CD14-positive monocyte (primary cell): ENCODE measurements around the gene ZFYVE21. TPM values are rescaled to one million over a fixed set of nuclear protein-coding genes. Genes with fewer than 3 reads are reported as not detected.

Experiments
- DNase-seq, 3 donors: peaks; one replicate each; pipeline ENCODE4 v3.0.0-alpha.2; 2011 to 2022
- H2AFZ ChIP-seq: 2 replicates; pipeline ENCODE4 v1.6.0; 2012; ENCODE audit warnings: mild to moderate bottlenecking, low read depth, low read length, inconsistent platforms; ENCODE audit not compliant: insufficient read depth, poor library complexity, severe bottlenecking
- H3K27ac ChIP-seq, 2 donors: 1 replicate in 1 of 2; 2 replicates in 1 of 2; pipeline ENCODE4 v1.5.1; 2012 to 2013; ENCODE audit warnings: low read length in 2 of 2, control low read depth in 1 of 2, inconsistent platforms in 1 of 2, low read depth in 1 of 2, mild to moderate bottlenecking in 1 of 2
- H3K27me3 ChIP-seq, 2 donors: one replicate each; pipeline versions ENCODE4 v1.6.0 to v1.6.1; 2011 to 2013; ENCODE audit warnings: low read length in 2 of 2; ENCODE audit not compliant: control insufficient read depth in 2 of 2, insufficient read depth in 2 of 2
- H3K36me3 ChIP-seq, 2 donors: replicated peaks in 1 of 2; 1 replicate in 1 of 2; 2 replicates in 1 of 2; pipeline versions ENCODE4 v1.5.1 to v1.6.1; 2012 to 2013; ENCODE audit warnings: low read length in 2 of 2, control low read depth in 1 of 2, inconsistent platforms in 1 of 2, mild to moderate bottlenecking in 1 of 2; ENCODE audit not compliant: insufficient read depth in 2 of 2, control insufficient read depth in 1 of 2
- H3K4me1 ChIP-seq, 2 donors: 1 replicate in 1 of 2; 2 replicates in 1 of 2; pipeline versions ENCODE4 v1.5.1 to v1.6.1; 2012 to 2013; ENCODE audit warnings: low read length in 2 of 2, control low read depth in 1 of 2, inconsistent platforms in 1 of 2, mild to moderate bottlenecking in 1 of 2, moderate library complexity in 1 of 2; ENCODE audit not compliant: insufficient read depth in 2 of 2, control insufficient read depth in 1 of 2
- H3K4me2 ChIP-seq: replicated peaks from 2 replicates; pipeline ENCODE3; 2012; ENCODE audit warnings: low read length, moderate library complexity, mild to moderate bottlenecking; ENCODE audit not compliant: poor library complexity, severe bottlenecking; ENCODE audit errors: extremely low read depth
- H3K4me3 ChIP-seq, 3 experiments: fragments of 200-600 bp in 1 of 3; sonication (generic) in 1 of 3; replicated peaks in 1 of 3; 1 replicate in 2 of 3; 2 replicates in 1 of 3; pipeline ENCODE4 v1.5.1; 2011 to 2013; ENCODE audit warnings: low read length in 3 of 3, mild to moderate bottlenecking in 3 of 3, control low read depth in 2 of 3, low read depth in 2 of 3, inconsistent platforms in 1 of 3, moderate library complexity in 1 of 3
- H3K79me2 ChIP-seq: 2 replicates; pipeline ENCODE4 v1.6.0; 2012; ENCODE audit warnings: mild to moderate bottlenecking, control low read depth, inconsistent platforms, low read length, moderate library complexity; ENCODE audit not compliant: insufficient read depth
- H3K9ac ChIP-seq: 2 replicates; pipeline ENCODE4 v1.6.0; 2017; ENCODE audit warnings: low read length, mild to moderate bottlenecking; ENCODE audit not compliant: insufficient read depth, poor library complexity, severe bottlenecking
- H3K9me3 ChIP-seq, 2 donors: replicated peaks in 1 of 2; 1 replicate in 1 of 2; 2 replicates in 1 of 2; pipeline versions ENCODE4 v1.5.1 to v1.6.1; 2012 to 2013; ENCODE audit warnings: low read length in 2 of 2, control low read depth in 1 of 2; ENCODE audit not compliant: control insufficient read depth in 1 of 2, insufficient read depth in 1 of 2
- H4K20me1 ChIP-seq: 2 replicates; pipeline ENCODE4 v1.6.0; 2012; ENCODE audit warnings: mild to moderate bottlenecking, low read length, control low read depth, moderate library complexity; ENCODE audit not compliant: insufficient read depth
- H3K27ac Mint-ChIP-seq, 7 donors: one replicate each; pipeline ENCODE4 v1.8.0; 2020; ENCODE audit warnings: mild to moderate bottlenecking in 7 of 7, mixed read lengths in 7 of 7, moderate library complexity in 6 of 7, inconsistent platforms in 2 of 7
- H3K27me3 Mint-ChIP-seq, 3 donors: one replicate each; pipeline ENCODE4 v1.8.0; 2021 to 2022; ENCODE audit warnings: low read depth in 3 of 3, mild to moderate bottlenecking in 3 of 3, mixed read lengths in 3 of 3, moderate library complexity in 3 of 3, inconsistent platforms in 1 of 3
- H3K36me3 Mint-ChIP-seq, 2 donors: one replicate each; pipeline ENCODE4 v1.8.0; 2020; ENCODE audit warnings: mixed read lengths in 2 of 2, inconsistent platforms in 1 of 2, mild to moderate bottlenecking in 1 of 2
- H3K4me1 Mint-ChIP-seq: one replicate; pipeline ENCODE4 v1.8.0; 2020; ENCODE audit warnings: mild to moderate bottlenecking, mixed read lengths
- H3K4me3 Mint-ChIP-seq, 2 donors: one replicate each; pipeline ENCODE4 v1.8.0; 2020; ENCODE audit warnings: mild to moderate bottlenecking in 2 of 2, mixed read lengths in 2 of 2, moderate library complexity in 1 of 2
- H3K9me3 Mint-ChIP-seq, 7 donors: one replicate each; pipeline ENCODE4 v1.8.0; 2020 to 2022; ENCODE audit warnings: mixed read lengths in 7 of 7, mild to moderate bottlenecking in 6 of 7, moderate library complexity in 6 of 7, inconsistent platforms in 2 of 7
- CTCF ChIP-seq: fragments of 200-600 bp; IDR thresholded peaks from one replicate; pipeline ENCODE4 v1.8.0; 2022; ENCODE audit warnings: antibody characterized with exemption, mild to moderate bottlenecking
- WGBS: methylation state at CpG from one replicate; pipeline ENCODE4 v1.1.5; 2013; ENCODE audit warnings: missing lambda C conversion rate; ENCODE audit not compliant: insufficient coverage; 5-methylcytosine and 5-hydroxymethylcytosine counted together
- intact Hi-C, 2 donors: fragments of 100-400 bp; cut with micrococcal nuclease; formaldehyde crosslinking; loops; one replicate each; pipeline versions ENCODE4 v1.15.0 to v1.15.1; 2023
- polyA plus RNA-seq, 3 donors: library from polyadenylated mRNA; depleted of rRNA in 1 of 3; unstranded in 2 of 3; stranded (reverse) in 1 of 3; fragments of 300-500 nt in 2 of 3; fragments of >200 nt in 1 of 3; fragmentation: Illumina TruSeq in 2 of 3; gene quantifications; 1 replicate in 2 of 3; 2 replicates in 1 of 3; pipeline ENCODE4 v1.2.3, GENCODE V29; 2012 to 2021

Gene ZFYVE21
- polyA plus RNA-seq, 3 donors, result 22.1 to 36.5 (median 33.1) TPM

GRCh38 chr14:103739793-103740501 is 24.3 kb downstream of the ZFYVE21 start:
- no peak for DNase-seq
- no peak overlapping the region for H2AFZ ChIP-seq
- no peaks in the 10 kb centered on the region for H3K79me2 ChIP-seq
- H3K27me3 ChIP-seq, result no peaks in the 10 kb centered on the region
- Mint-ChIP-seq H3K27ac (no peak overlapping the region), H3K27me3 (peaks cover 3 to 9% (median 6%) of the 10 kb centered on the region in 3 donors), H3K4me3 (no peak overlapping the region), H3K36me3 (peaks cover under 1 to 3% of the 10 kb centered on the region in 2 donors), H3K9me3 (no peaks in the 10 kb centered on the region), H3K4me1 (peaks cover 7% of the 10 kb centered on the region)
- no peaks in the 10 kb centered on the region for H3K4me1 ChIP-seq
- intact Hi-C loops, result no loop called here
- H3K4me3 ChIP-seq, result no peak overlapping the region
- no peaks in the 10 kb centered on the region for H3K36me3 ChIP-seq
- WGBS, result 96% methylated on average over 30 of the region's 30 CpGs
- no peak overlapping the region for H3K4me2 ChIP-seq
- H3K27ac ChIP-seq, result no peak overlapping the region
- no peak overlapping the region for H3K9ac ChIP-seq
- no peak for TF ChIP-seq CTCF
- no peaks in the 10 kb centered on the region for H3K9me3 ChIP-seq
- H4K20me1 ChIP-seq, result no peaks in the 10 kb centered on the region

- peaks cover 3 to 9% (median 6%) of the 10 kb centered on the region in 3 donors for H3K27me3 Mint-ChIP-seq
- Histone ChIP-seq H3K27me3 (no peaks in the 10 kb centered on the region), H3K79me2 (no peaks in the 10 kb centered on the region), H4K20me1 (no peaks in the 10 kb centered on the region), H3K4me2 (no peak overlapping the region), H3K36me3 (no peaks in the 10 kb centered on the region), H3K4me3 (no peak overlapping the region), H3K27ac (no peak overlapping the region), H2AFZ (no peak overlapping the region), H3K9ac (no peak overlapping the region), H3K9me3 (no peaks in the 10 kb centered on the region), H3K4me1 (no peaks in the 10 kb centered on the region)
- H3K9me3 Mint-ChIP-seq, result no peaks in the 10 kb centered on the region
- intact Hi-C loops, result no loop called here
- H3K27ac Mint-ChIP-seq, result no peak overlapping the region
- H3K4me3 Mint-ChIP-seq, result no peak overlapping the region
- peaks cover 7% of the 10 kb centered on the region for H3K4me1 Mint-ChIP-seq
- no peak for DNase-seq
- H3K36me3 Mint-ChIP-seq, result no peaks in the 10 kb centered on the region
- WGBS, result 62% methylated on average over 6 of the region's 14 CpGs
- no peak for TF ChIP-seq CTCF
Measured at GRCh38 chr14:103740991-103741689, 25.5 kb downstream of the ZFYVE21 start.
